Activated T-cell treated with anti-CD3 and anti-CD28 coated beads, Interleukin-2, amount 50 U/mL, for 24 hours (primary cell): Measurements from ENCODE around the gene DDA1.

Experiments
- DNase-seq: peaks from one replicate; pipeline ENCODE4 v3.0.0-alpha.2; 2020
- H3K27ac Mint-ChIP-seq: 2 replicates; pipeline ENCODE4 v1.8.0; 2020; ENCODE audit warnings: mild to moderate bottlenecking, mixed read lengths
- H3K27me3 Mint-ChIP-seq: 2 replicates; pipeline ENCODE4 v1.8.0; 2020; ENCODE audit warnings: mixed read lengths
- H3K36me3 Mint-ChIP-seq: 2 replicates; pipeline ENCODE4 v1.8.0; 2020; ENCODE audit warnings: low read depth, mixed read lengths
- H3K4me1 Mint-ChIP-seq: 2 replicates; pipeline ENCODE4 v1.8.0; 2020; ENCODE audit warnings: low read depth, mixed read lengths
- H3K4me3 Mint-ChIP-seq: 2 replicates; pipeline ENCODE4 v1.8.0; 2020; ENCODE audit warnings: mild to moderate bottlenecking, moderate library complexity, mixed read lengths
- H3K9me3 Mint-ChIP-seq: 2 replicates; pipeline ENCODE4 v1.8.0; 2020; ENCODE audit warnings: mixed read lengths

The DDA1 gene

DNA sequence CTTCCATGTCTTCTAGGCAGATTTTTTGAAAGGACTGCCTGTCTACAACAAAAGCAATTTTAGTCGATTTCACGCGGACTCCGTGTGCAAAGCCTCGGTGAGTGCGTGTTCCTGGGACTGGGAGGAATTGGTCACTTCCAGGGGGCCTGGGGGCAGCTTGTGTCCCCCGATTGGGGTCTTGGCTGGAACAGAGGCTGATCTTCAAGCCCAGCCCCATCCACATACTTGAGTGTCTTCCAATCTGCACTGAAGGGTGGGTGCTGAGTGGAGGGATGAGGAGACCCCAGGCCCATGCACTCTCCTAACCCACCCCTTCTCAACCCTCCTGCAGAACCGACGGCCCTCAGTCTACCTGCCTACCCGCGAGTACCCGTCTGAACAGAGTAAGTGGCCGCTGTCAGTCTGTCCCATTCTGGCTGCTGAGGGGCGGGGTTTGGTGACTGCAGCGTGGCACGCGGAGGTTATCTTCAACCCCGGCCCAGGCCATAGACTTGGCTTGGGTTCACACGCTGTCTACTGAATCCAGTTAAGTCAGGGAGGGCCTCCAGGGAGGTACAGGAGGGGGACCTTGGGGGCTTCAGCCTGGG lies 4.7 kb downstream of the DDA1 start:
- DNase-seq, result no peak
- Mint-ChIP-seq H3K4me1 (peaks cover 25% of the 10 kb centered on the region), H3K27me3 (no peaks in the 10 kb centered on the region), H3K27ac (no peak overlapping the region), H3K36me3 (peaks cover 72% of the 10 kb centered on the region), H3K4me3 (no peak overlapping the region), H3K9me3 (no peaks in the 10 kb centered on the region)

DNA sequence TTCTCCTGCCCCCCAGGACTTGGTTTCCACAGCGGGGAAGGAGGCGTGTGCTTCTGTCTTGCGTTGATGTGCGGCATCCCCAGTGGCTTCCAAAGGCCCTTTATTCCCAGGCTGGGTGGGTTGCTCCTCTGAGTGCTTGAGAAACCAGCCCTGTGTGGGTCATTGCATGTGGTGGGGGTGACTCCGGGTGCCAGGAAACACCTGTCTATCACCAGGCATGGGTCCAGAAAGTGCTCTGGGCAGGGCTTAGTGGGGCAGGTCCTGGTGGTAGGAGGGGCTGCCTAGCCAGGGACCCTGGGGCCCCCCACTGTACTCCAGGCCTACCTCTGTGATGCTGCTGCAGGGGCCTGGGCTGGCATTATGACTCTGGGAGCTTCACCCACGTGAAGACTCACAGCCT lies 9.6 kb downstream of the DDA1 start:
- peaks cover 71% of the 10 kb centered on the region for H3K36me3 Mint-ChIP-seq
- H3K27ac Mint-ChIP-seq, result no peak overlapping the region
- H3K27me3 Mint-ChIP-seq, result no peaks in the 10 kb centered on the region
- no peak for DNase-seq
- no peaks in the 10 kb centered on the region for H3K9me3 Mint-ChIP-seq
- no peak overlapping the region for H3K4me3 Mint-ChIP-seq
- H3K4me1 Mint-ChIP-seq, result peaks cover 6% of the 10 kb centered on the region

DNA sequence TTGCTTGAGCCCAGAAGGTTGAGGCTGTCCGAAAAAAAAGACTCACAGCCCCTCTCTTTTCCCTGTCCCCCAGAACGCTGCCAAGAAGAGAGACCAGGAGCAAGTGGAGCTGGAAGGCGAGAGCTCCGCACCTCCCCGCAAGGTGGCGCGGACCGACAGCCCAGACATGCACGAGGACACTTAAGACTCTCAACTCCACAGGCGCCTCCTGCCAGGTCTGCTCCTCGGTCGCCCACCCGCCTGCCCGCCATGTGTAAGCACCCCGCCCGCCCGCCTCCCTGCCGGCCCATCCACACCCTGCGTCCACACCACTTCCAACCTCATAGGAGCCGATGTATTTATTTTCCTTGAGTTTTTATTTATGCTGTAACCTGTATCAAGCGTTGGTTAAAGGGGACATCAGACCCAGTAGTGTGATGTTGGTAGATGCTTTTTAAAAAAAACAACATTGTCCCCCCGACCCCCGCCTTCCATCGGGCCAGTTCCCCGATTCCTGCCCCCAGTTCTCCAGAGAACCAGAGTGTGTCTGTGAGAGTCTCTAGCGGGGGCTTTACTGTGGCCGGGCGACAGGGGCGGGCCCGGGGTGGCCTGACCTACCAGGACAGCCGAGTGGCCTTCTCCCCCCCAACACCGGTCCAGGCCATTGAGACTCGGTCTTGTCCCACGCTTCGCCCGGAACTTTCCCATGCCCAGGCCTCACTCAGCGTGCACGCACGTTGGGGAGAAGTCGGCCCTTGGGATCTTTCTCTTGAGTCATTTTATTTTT lies 10.3 kb downstream of the DDA1 start:
- H3K4me1 Mint-ChIP-seq, result peaks cover 6% of the 10 kb centered on the region
- no peak overlapping the region for H3K27ac Mint-ChIP-seq
- DNase-seq, result no peak
- no peaks in the 10 kb centered on the region for H3K9me3 Mint-ChIP-seq
- peaks cover 64% of the 10 kb centered on the region for H3K36me3 Mint-ChIP-seq
- H3K4me3 Mint-ChIP-seq, result no peak overlapping the region
- H3K27me3 Mint-ChIP-seq, result no peaks in the 10 kb centered on the region

DNA sequence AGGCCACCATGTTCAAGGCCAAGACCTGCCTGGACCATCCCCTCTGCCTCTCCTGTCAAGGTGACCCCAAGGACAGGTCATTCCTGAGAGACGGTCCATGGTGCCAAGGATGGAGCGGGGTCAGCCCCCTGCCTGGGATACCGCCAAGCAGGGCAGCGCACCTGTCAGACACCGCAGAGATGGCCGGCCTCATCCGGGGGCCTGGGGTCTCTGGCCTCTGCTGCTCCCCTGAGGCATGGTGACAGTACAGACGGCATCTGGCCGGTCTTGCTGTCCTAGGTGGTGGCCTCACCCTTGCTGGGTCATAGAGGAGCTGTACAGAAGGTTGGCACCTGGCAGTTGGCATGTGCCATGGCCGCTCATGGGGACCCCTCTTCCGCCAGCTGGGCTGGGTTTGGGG lies 11.1 kb downstream of the DDA1 start:
- peaks cover 6% of the 10 kb centered on the region for H3K4me1 Mint-ChIP-seq
- H3K4me3 Mint-ChIP-seq, result no peak overlapping the region
- H3K27me3 Mint-ChIP-seq, result no peaks in the 10 kb centered on the region
- DNase-seq, result no peak
- no peaks in the 10 kb centered on the region for H3K9me3 Mint-ChIP-seq
- H3K36me3 Mint-ChIP-seq, result peaks cover 60% of the 10 kb centered on the region
- H3K27ac Mint-ChIP-seq, result no peak overlapping the region

DNA sequence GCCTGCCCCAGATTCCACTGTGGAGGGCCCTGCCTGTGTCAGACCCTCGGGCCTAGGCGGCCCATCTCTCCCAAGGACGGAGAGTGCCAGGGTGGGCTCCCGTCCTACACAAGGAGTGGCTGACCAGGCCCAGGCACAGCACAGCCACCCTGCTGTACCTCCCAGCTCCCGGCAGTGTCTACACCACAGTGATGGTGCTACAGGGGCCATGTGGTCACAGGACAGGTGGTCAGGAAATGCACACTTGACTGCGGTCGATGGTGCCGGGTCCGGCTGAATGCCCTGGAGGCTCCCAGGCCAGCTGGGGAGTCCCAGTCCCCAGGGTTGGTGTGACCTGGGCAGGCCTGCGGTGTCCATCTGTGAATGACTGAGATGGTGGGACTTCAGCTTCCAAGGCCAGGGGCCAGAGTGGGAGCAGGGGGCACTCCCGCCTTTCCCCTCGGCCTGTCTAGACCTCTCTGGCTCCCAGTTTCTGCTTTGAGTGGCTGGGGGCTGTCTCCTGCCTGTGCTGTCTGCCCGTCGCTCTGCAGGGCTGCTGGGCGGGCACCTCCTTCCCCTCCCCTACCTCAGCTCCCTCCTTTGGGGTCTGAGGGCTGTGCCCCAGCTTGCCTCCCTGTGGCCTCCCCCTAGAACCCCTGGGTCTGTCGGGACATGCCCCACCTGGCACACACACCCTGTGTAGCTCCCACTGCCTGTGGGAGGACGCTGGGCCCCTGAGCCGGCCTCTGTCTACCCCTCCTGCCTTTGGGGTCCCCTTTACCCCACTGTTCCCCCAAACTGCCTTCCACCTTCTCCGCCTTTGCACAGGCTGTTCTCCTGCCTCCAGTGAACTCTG lies 12.5 kb downstream of the DDA1 start:
- Mint-ChIP-seq H3K27me3 (no peaks in the 10 kb centered on the region), H3K9me3 (no peaks in the 10 kb centered on the region), H3K4me1 (peaks cover 2% of the 10 kb centered on the region), H3K4me3 (no peak overlapping the region), H3K27ac (peak overlapping the region; percentile 71), H3K36me3 (peaks cover 47% of the 10 kb centered on the region)
- DNase-seq, result no peak

DNA sequence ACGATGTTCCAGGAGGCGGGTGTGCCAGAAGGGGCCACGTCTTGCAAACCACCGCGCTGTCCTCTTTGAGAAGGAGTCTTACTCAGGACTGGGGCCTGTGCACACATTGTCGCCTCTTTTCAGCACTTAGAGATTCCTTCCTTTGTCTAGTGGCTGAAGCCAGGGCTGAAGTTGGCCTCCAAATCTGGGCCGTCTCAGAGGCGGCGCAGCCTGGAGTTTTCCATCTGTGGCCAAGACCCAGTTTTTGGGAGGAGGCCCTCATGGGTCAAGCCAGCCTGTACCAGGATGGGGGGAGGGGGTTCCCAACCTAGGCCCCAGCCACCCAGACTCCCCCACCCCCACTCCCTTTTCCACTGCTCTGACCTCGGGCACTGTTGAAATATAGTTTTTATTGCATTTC lies 13.5 kb downstream of the DDA1 start:
- Mint-ChIP-seq H3K4me1 (peaks cover 3% of the 10 kb centered on the region), H3K27me3 (no peaks in the 10 kb centered on the region), H3K9me3 (no peaks in the 10 kb centered on the region), H3K36me3 (peaks cover 37% of the 10 kb centered on the region), H3K4me3 (no peak overlapping the region), H3K27ac (peak overlapping the region; percentile 71)
- no peak for DNase-seq

DNA sequence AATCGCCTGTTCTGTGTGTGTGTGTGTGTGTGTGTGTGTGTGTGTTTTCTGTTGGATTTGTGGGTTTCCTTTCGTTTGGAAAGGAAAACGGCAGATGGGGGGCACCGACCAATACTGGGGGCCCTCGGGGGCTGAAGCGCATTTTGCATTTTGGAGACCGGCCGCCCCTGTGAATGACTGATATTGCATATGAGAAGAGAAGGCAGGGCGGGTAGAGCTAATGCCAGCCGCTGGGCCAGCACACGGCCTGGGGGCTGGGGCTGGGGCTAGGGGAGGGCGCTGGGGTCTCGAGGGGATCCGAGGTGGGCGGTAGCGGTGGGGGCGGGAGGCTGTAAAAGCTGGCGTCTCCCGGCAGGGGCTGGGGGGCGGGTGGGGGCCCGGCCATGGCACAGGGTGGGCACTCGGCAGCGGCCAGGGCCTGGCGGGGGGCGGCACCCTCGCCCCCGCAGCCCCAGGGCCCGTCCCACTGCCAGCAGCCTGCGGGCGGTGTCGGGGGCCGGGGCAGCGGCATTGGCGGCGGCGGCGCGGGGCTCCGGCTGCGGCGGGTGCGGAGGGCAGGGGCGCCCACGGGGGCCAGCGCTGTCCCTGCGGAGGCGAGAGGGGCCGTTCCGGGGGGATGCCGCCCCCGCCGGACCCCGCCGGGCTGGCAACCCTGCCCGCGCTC lies 14.1 kb downstream of the DDA1 start:
- Mint-ChIP-seq H3K36me3 (peaks cover 36% of the 10 kb centered on the region), H3K27me3 (no peaks in the 10 kb centered on the region), H3K27ac (no peak overlapping the region), H3K4me3 (no peak overlapping the region), H3K4me1 (peaks cover 5% of the 10 kb centered on the region), H3K9me3 (no peaks in the 10 kb centered on the region)
- DNase-seq, result no peak

DNA sequence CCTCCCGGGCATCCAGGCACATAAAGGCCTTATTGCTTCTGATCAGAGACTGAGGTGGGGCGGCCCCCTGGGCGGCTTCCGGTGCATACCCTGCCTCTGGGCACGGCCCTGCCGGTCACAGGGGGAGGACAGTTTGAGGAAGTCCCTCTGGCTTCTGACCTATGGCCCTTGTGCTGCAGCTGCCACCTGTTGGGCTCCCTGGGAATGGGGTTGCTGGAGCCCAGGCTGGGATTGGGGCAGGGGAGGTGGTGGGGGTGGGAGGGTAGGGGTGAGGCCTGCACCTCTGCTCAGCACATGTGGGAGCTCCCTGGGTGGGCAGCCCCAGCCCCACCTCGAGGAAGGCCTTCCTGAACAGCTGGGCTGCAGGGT lies 14.6 kb downstream of the DDA1 start:
- no peak for DNase-seq
- Mint-ChIP-seq H3K27ac (no peak overlapping the region), H3K36me3 (peaks cover 34% of the 10 kb centered on the region), H3K4me1 (peaks cover 6% of the 10 kb centered on the region), H3K27me3 (no peaks in the 10 kb centered on the region), H3K4me3 (no peak overlapping the region), H3K9me3 (no peaks in the 10 kb centered on the region)

DNA sequence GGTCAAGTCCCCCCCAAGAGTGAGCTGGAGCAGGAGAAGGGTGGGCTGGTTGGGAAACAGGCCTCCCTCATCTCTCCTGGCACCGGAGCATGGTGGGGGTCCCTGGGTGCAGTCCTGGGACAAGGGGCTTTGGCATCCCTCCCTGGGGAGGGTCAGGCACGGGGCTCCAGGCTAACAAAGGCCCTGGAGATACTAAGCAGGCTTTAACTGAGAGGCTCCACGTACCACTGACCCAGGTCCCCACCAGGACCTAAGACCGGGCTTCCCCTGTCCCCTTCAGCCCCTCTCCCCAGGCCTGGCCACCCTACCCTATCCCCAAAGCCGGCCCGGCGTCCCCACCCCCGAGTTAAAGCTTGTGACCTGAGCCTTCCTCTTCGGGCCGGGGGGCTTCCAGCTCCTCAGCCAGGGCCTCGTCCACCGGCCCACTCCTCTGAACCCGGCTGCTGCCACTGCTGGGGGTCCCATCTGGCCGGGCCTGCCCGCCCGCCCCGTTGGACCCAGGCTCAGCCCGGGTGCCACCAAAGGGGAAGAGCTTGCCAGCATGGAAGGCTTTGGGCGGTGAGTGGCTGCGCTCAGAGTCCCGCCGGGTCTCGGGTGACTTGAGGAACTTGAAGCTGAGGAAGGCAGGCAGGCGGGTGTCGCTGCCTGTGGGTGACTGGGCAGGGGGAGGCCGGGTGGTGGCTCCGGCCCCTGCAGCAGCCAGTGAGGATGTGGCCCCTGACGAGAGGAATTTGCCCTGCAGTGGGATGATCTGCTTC lies 15.2 kb downstream of the DDA1 start:
- peaks cover 7% of the 10 kb centered on the region for H3K4me1 Mint-ChIP-seq
- H3K9me3 Mint-ChIP-seq, result no peaks in the 10 kb centered on the region
- DNase-seq, result no peak
- no peaks in the 10 kb centered on the region for H3K27me3 Mint-ChIP-seq
- peaks cover 28% of the 10 kb centered on the region for H3K36me3 Mint-ChIP-seq
- no peak overlapping the region for H3K4me3 Mint-ChIP-seq
- no peak overlapping the region for H3K27ac Mint-ChIP-seq

DNA sequence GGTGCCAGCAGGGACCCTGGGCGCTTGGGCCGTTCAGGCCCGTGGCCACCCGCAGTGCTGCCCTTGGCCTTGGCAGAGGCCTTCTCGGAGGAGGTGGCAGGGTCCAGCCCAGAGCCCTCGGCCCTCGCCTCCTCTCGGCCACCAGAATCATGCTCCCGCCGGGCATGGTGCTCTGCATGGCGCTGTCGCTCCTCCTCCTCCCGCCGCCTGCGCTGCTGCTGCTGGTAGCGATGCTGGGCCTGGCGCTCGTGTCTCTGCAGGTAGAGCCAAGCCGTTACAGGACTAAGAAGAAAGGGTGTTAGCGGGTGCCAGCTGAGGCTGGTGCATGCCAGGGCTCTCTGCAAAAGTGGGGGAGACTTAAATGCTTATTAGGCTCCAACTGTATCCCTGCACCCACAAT lies 15.8 kb downstream of the DDA1 start:
- H3K4me3 Mint-ChIP-seq, result no peak overlapping the region
- H3K4me1 Mint-ChIP-seq, result peaks cover 10% of the 10 kb centered on the region
- no peaks in the 10 kb centered on the region for H3K27me3 Mint-ChIP-seq
- no peak for DNase-seq
- peaks cover 22% of the 10 kb centered on the region for H3K36me3 Mint-ChIP-seq
- H3K27ac Mint-ChIP-seq, result no peak overlapping the region
- no peaks in the 10 kb centered on the region for H3K9me3 Mint-ChIP-seq

DNA sequence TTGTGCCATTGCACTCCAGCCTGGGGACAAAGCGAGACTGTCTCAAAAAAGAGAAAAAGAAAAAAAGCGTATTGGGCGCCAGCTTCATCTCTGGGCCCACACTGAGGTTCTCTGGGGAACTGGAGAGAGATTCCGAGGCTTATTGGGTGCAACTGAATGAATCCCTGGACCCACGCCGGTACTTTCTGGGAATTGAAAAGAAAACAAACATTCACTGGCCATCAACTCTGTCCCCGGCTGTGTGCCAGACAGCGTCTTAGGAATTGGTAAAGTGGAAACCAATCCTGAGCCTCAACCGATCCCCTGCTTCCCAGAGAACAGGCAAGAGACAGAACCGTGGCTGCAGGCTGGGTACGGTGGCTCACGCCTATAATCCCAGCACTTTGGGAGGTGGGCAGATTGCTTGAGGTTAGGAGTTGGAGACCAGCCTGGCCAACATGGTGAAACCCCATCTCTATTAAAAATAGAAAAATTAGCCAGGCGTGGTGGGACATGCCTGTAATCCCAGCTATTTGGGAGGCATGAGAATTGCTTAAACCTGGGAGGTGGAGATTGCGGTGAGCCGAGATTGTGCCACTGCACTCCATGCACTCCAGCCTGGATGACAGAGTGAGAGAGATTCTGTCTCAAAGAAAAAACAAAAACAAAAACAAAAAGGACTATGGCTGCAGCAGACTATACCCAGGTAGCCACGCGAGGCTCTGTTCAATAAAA lies 16.7 kb downstream of the DDA1 start:
- no peaks in the 10 kb centered on the region for H3K9me3 Mint-ChIP-seq
- no peaks in the 10 kb centered on the region for H3K27me3 Mint-ChIP-seq
- no peak for DNase-seq
- H3K4me1 Mint-ChIP-seq, result peaks cover 11% of the 10 kb centered on the region
- no peak overlapping the region for H3K4me3 Mint-ChIP-seq
- H3K36me3 Mint-ChIP-seq, result peaks cover 13% of the 10 kb centered on the region
- H3K27ac Mint-ChIP-seq, result no peak overlapping the region

DNA sequence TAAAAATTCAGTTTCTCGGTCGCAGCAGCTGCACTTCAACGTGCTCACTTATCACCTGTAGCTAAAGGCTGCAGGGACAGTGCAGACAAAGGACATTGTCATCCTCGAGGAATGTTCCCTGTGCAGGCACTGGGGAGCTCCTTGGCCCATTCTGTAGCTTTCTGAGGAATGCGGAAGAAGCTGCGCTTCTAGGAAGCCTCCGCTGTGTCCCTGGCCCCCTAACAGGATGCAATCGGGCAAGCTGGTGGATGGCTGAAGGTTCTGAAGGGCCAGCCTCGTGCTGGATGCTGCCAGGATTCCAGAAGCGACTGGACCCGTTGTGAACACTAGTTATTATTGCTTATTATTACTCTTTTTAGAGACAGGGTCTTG lies 17.2 kb downstream of the DDA1 start:
- DNase-seq, result no peak
- Mint-ChIP-seq H3K27ac (no peak overlapping the region), H3K4me1 (peaks cover 11% of the 10 kb centered on the region), H3K36me3 (peaks cover 10% of the 10 kb centered on the region), H3K27me3 (no peaks in the 10 kb centered on the region), H3K4me3 (no peak overlapping the region), H3K9me3 (no peaks in the 10 kb centered on the region)

DNA sequence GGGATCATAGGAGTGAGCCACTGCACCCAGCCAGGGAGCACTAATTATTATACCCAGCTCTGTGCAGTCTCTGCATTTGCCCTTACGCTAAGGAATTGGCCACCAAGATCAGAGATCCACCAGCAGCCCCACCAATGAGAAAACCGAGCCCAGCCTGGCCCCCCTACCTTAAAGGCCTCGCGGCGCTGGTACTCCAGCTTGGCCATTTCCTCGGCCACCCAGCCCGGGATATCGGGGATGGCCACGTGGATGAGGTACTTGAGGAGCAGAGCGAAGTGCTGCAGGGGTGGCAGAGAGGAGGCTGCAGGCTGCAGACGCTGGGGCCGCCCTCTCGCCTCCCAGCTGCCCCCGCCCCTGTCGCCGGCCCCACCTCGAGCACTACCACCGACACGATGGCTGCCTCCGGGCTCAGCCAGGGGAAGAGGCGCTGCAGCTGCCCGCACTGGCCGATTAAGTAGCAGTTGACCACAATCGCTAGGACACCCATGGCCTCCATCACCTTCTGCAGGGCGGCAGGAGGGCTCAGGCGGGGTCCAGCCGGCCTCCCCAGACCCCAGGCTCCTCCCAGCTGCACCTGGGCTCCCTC lies 17.8 kb downstream of the DDA1 start:
- Mint-ChIP-seq H3K27ac (no peak overlapping the region), H3K4me3 (no peak overlapping the region), H3K9me3 (no peaks in the 10 kb centered on the region), H3K36me3 (peaks cover 8% of the 10 kb centered on the region), H3K27me3 (no peaks in the 10 kb centered on the region), H3K4me1 (peaks cover 11% of the 10 kb centered on the region)
- no peak for DNase-seq
